ENCODE results near the gene GALNT17.
A peak's percentile ranks its signal among the peaks of the same experiment; 100 is the strongest.
"Not testable (repeated sequence)": the region's sequence is repeated elsewhere in the genome, so short reads cannot be mapped to it uniquely, and the experiment has no call there.

GALNT17 gene

GRCh38 chr7:71236230-71237105 is 104.5 kb downstream of the GALNT17 start:
- no peak for DNase-seq (ENCODE audit: low spot score)

DNA sequence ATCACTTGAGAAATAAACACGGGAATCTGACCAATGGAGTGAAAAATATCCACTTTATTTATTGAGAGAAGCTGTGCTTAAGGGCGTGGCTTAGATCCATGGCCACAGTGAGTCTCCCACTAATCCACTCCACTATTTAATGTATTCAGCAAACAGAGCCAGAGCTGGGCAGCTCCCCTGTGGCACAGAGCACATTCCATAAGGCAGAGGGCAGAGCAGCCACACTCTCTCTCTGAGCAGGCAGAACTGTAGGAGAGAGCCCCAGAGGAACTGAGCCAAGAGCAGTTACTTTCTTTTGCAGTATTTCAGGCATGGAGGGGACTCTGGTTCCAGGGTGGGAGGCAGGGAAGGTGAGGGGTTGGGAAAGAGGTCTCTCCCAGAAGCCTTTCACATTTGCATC is 106.0 kb downstream of the GALNT17 start:
- DNase-seq (ENCODE audit: low spot score): peak; percentile 44

DNA sequence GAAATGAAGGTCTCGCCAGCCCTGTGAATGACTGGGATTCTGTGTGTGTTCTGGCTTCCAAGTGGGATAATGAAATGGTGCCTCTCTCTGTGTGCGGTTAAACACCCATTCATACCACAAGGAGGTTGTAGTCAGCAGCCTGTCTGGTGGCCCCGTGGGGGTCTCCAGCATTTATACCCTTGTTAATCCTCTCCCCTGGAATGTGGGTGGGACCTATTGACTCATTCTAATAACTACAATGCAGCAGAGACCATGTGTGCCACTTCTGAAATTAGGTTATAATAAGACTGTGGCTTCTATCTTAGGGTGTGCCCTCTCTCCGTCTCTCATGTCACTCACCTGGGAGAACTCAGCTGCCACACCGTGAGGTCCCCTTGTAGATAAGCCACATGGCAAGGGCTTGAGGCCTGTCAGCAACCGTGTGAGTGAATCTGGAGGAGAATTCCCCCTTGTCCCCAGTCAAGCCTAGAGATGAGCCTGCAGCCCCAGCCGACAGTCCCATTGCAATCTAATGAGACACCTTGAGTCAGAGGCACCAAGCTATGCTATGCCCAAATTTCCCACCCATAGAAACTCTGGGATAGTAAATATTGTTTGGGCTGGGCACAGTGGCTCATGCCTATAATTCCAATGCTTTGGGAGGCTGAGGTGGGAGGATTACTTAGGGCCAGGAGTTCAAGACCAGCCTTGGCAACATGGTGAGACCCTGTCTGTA is 106.8 kb downstream of the GALNT17 start:
- DNase-seq (ENCODE audit: low spot score): no peak

- no peak for DNase-seq (ENCODE audit: low spot score)
Observed at GRCh38 chr7:71239586-71240268, 107.8 kb downstream of the GALNT17 start.

- no peak for DNase-seq (ENCODE audit: low spot score)
Observed at GRCh38 chr7:71243736-71244410, 111.9 kb downstream of the GALNT17 start.

- no peak for DNase-seq (ENCODE audit: low spot score)
Observed at GRCh38 chr7:71245038-71245437, 113.1 kb downstream of the GALNT17 start.

- DNase-seq (ENCODE audit: low spot score): no peak
Observed at GRCh38 chr7:71251706-71252105, 119.8 kb downstream of the GALNT17 start.

GRCh38 chr7:71254751-71255150 is 122.8 kb downstream of the GALNT17 start:
- DNase-seq (ENCODE audit: low spot score): no peak

DNA sequence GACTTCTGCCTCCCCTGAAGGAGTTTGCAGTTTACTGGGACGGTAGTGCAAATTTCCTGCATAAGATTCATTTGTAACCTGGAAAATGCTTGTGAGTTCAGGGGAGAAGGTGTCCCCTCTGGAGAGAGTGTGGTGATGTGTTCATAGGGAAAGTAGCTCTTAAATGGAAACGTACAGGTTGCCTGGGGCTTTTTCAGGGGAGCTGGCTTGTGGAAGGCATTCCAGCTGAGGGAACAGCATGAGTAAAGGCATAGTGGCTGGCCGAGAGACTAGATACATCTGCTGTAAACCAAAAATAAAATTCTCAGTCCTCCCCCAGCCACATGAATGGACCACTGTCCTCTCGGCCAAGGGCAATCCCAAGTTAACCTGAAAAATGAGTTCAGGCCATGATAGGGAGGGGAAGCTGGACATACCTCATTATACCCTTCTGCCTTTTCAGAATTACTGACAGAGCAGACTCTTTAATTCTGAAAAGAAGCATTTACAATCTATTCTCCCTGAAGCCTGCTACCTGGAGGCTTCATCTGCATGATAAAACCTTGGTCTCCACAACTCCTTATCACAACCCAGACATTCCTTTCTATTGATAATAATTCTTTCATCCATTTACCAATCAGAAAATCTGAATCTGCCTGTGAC is 123.7 kb downstream of the GALNT17 start:
- no peak for DNase-seq (ENCODE audit: low spot score)

- DNase-seq (ENCODE audit: low spot score): no peak
Observed at GRCh38 chr7:71261066-71261465, 129.1 kb downstream of the GALNT17 start.

DNA sequence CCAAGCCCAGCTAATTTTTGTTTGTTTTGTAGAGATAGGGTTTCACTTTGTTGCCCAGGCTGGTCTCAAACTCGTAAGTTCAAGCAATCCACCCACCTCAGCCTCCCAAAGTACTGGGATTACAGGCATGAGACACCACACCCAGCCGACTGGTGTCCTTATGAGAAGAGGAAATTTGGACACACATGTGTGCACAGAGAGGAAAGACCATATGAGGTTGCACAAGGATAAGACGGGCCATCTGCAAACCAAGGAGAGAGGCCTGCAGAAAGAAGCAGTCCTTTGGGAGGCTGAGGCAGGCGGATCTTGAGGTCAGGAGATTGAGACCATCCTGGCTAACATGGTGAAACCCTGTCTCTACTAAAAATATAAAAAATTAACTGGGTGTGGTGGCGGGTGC is 130.9 kb downstream of the GALNT17 start:
- not testable (repeated sequence) for DNase-seq (ENCODE audit: low spot score)

- DNase-seq (ENCODE audit: low spot score): no peak
Observed at GRCh38 chr7:71264005-71264404, 132.1 kb downstream of the GALNT17 start.

DNA sequence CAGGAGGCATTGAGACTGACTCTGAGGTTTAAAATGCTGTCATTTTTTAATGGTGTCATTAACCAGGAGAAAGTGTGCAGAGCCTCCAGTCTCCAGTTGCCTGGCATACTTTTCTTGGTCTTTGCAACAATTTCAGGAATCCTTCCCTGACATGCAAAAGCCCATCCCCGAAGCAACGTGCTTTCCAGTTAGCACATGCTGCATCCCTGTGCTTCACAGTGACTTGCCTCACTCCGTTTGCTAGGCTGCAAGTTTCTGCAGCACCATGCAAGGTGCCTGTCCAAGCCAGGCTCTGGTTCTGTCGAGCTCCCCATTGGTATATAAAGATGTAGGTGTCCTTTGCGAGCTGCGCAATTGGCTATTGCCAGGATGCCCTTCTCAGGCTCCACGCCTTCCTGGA is 135.0 kb downstream of the GALNT17 start:
- no peak for DNase-seq (ENCODE audit: low spot score)

DNA sequence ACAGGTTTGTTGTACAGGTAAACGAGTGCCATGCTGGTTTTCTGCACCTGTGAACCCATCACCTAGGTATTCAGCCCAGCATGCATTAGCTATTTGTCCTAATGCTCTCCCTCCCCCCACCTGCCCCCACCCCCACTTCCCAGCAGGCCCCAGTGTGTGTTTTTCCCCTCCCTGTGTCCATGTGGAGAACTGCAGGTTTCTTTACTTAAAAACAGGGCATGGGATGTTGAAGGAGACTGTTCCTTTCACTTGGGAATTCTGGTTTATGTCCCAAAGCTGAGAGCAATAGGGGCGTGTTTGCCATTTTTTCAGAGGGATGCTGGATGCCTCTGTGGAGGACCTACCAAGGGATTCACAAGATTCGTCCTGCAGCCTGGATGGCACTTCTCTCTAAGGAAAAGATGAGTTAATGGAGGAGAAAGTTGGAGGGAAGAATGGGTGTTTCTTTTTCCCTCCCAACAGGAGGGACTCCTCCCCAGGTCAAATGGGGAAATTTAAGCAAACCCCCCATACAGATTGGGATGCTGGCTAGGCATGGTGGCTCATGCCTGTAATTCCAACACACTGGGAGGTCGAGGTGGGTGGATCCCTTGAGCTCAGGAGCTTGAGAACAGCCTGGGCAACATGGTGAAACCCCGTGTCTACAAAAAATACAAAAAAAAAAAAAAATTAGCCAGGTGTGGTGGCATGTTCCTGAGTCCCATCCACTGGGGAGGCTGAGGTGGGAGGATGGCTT is 136.0 kb downstream of the GALNT17 start:
- DNase-seq (ENCODE audit: low spot score): no peak

DNA sequence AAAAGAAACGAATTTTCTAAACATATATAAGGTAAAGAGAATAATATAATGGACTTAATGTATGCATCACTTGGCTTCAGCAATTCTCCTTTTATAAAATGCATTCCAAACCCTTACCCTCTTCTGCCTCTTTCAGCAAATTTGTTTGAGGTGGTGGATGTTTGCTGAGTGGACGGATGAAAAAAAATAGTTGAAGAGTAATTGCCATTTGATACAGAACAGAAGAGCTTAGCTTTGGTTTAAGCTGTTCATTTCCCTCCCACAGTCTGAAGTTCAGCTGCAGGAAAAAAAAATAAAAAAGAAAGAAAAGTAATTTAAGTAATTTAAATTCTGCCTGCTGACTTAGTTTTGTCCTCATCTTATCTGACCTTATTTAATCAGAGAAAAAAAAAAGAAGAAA is 138.6 kb downstream of the GALNT17 start:
- no peak for DNase-seq (ENCODE audit: low spot score)

DNA sequence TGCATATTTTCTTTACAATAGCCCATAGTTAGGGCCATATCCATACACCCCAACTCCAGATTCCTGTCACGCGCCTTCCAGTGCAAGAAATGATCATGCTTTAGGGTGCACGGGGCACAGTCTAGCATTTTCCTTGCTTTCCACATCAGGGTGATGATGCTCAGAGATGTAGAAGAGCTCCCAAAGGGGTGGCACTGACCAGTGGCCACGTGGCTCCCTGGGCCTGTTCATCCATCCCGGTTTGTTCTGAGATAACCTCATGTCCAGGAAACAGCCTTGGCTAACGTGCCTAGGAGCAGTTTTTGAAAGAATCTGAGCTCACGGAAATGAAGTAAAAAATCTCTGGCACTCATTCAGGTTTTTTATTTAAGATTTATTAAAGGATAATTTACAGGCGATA is 139.3 kb downstream of the GALNT17 start:
- DNase-seq (ENCODE audit: low spot score): no peak

GRCh38 chr7:71272509-71273490 is 140.9 kb downstream of the GALNT17 start:
- no peak for DNase-seq (ENCODE audit: low spot score)

GRCh38 chr7:71278257-71278656 is 146.3 kb downstream of the GALNT17 start:
- no peak for DNase-seq (ENCODE audit: low spot score)

DNA sequence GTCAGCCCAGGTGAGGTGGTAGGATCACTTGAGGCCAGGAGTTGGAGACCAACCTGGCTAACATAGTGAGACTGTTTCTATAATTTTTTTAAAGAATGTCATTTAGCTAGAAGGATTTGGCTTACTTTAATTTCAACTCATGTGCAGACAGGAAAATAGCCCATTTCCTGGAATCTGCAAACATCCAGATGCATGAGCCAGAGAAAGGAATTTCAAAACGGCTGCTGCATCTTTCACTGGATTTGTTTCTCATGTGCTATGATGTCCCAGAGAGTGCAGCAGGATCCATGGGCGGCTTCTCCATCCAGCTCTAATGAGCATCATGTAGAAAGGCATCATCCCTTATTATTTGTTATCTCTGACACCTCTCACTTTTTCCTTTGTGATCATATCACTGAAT is 149.3 kb downstream of the GALNT17 start:
- DNase-seq (ENCODE audit: low spot score): no peak

- DNase-seq (ENCODE audit: low spot score): no peak
Observed at GRCh38 chr7:71283802-71284201, 151.9 kb downstream of the GALNT17 start.
